Endodermal cell (in vitro differentiated cells): Measurements from ENCODE around the gene C16orf46. TPM values are rescaled to one million over a fixed set of nuclear protein-coding genes. Genes with fewer than 3 reads are reported as not detected.
A peak's percentile ranks its signal among the peaks of the same experiment; 100 is the strongest.

ENCODE experiments used
- DNase-seq: peaks from one replicate; pipeline ENCODE4 v3.0.0-alpha.2; 2017
- H3K27ac ChIP-seq: 2 replicates; pipeline ENCODE4 v1.5.1; 2013; ENCODE audit warnings: mild to moderate bottlenecking, low read depth, low read length, moderate library complexity
- H3K27me3 ChIP-seq: 2 replicates; pipeline ENCODE4 v1.6.1; 2013; ENCODE audit warnings: mild to moderate bottlenecking, low read length, moderate library complexity; ENCODE audit not compliant: insufficient read depth, control insufficient read depth, poor library complexity, severe bottlenecking
- H3K36me3 ChIP-seq: 2 replicates; pipeline ENCODE4 v1.7.0; 2013; ENCODE audit warnings: mild to moderate bottlenecking, low read length, moderate library complexity; ENCODE audit not compliant: control insufficient read depth, insufficient read depth
- H3K4me1 ChIP-seq: one replicate; pipeline ENCODE4 v1.7.0; 2013; ENCODE audit warnings: low read length; ENCODE audit not compliant: control insufficient read depth, insufficient read depth
- H3K4me3 ChIP-seq: 2 replicates; pipeline ENCODE4 v1.5.1; 2013; ENCODE audit warnings: mild to moderate bottlenecking, low read length, moderate library complexity
- H3K9ac ChIP-seq: 2 replicates; pipeline ENCODE4 v1.6.1; 2013; ENCODE audit warnings: mild to moderate bottlenecking, low read length, moderate library complexity; ENCODE audit not compliant: poor library complexity, severe bottlenecking; ENCODE audit errors: extremely low read depth
- H3K9me3 ChIP-seq: 2 replicates; pipeline ENCODE4 v1.6.1; 2013; ENCODE audit warnings: mild to moderate bottlenecking, low read length, moderate library complexity; ENCODE audit not compliant: control insufficient read depth
- H3K27ac Mint-ChIP-seq: 2 replicates; pipeline ENCODE4 v1.8.0; 2020; ENCODE audit warnings: mixed read lengths
- H3K27me3 Mint-ChIP-seq: 2 replicates; pipeline ENCODE4 v1.8.0; 2021; ENCODE audit warnings: mild to moderate bottlenecking, mixed read lengths; ENCODE audit not compliant: insufficient read depth
- H3K36me3 Mint-ChIP-seq: 2 replicates; pipeline ENCODE4 v1.8.0; 2020; ENCODE audit warnings: low read depth, mixed read lengths
- H3K4me1 Mint-ChIP-seq: 2 replicates; pipeline ENCODE4 v1.8.0; 2020; ENCODE audit warnings: mixed read lengths
- H3K4me3 Mint-ChIP-seq: 2 replicates; pipeline ENCODE4 v1.8.0; 2020; ENCODE audit warnings: mild to moderate bottlenecking, moderate library complexity, mixed read lengths
- H3K9me3 Mint-ChIP-seq: 2 replicates; pipeline ENCODE4 v1.8.0; 2020; ENCODE audit warnings: mild to moderate bottlenecking, mixed read lengths
- WGBS, 2 experiments: methylation state at CpG; one replicate each; pipeline versions ENCODE4 v1.1.5 to v1.1.7; 2013; ENCODE audit warnings: missing lambda C conversion rate in 2 of 2, mixed read lengths in 1 of 2; ENCODE audit not compliant: insufficient coverage in 1 of 2, insufficient read length in 1 of 2; 5-methylcytosine and 5-hydroxymethylcytosine counted together
- total RNA-seq, 2 donors: library from RNA; stranded (reverse); fragmentation: NEBNext Ultra II Directional in 1 of 2; extraction: Animal tissue kit (Norgen Biotek cat#: 25700) in 1 of 2; gene quantifications; 2 replicates in 1 of 2; 3 replicates in 1 of 2; pipeline ENCODE4 v1.2.1, GENCODE V29; 2021
- TF ChIP-seq, protein P1 (sequence below): fragments of 200-600 bp; sonication (generic); conservative IDR thresholded peaks from 2 replicates; pipeline ENCODE4 v1.5.0; 2021; ENCODE audit warnings: antibody characterized with exemption, mild to moderate bottlenecking

C16orf46 gene
- total RNA-seq, 2 donors from 2014 or later = 2.9 to 3.9 TPM

DNA sequence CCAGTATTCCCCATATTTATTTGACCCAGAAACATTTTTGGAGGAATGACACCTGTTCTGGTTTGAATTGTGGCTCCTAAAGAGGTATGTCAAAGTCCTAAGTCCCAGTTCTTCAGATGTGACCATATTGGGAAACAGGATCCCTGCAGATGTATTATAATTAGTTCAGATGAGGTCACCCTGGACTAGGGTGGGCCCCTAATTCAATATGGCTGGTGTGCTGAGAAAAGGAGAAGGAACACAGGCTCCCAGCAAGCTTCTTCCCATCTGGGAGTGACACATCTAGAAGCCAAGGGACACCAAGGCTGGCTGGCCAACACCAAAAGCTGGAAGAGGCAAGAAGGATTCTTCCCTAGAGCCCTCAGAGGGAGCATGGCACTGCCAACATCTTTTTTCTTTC lies 22.9 kb upstream of the C16orf46 start:
- DNase-seq = no peak
- H3K4me1 Mint-ChIP-seq = peaks cover under 1% of the 10 kb centered on the region
- no peaks in the 10 kb centered on the region for H3K27me3 Mint-ChIP-seq

GRCh38 chr16:81097230-81097629 lies 20.2 kb upstream of the C16orf46 start:
- 89 to 94% methylated on average over 4 to 6 of the region's 6 CpGs for WGBS, 2 experiments
- H3K36me3 ChIP-seq = peaks cover 15% of the 10 kb centered on the region
- Mint-ChIP-seq H3K27ac (no peak overlapping the region), H3K36me3 (peaks cover 4% of the 10 kb centered on the region), H3K4me1 (peaks cover 1% of the 10 kb centered on the region), H3K4me3 (no peak overlapping the region), H3K27me3 (no peaks in the 10 kb centered on the region), H3K9me3 (no peaks in the 10 kb centered on the region)
- H3K4me3 ChIP-seq = peak overlapping the region; percentile 65
- no peaks in the 10 kb centered on the region for H3K4me1 ChIP-seq
- H3K27ac ChIP-seq = no peak overlapping the region
- DNase-seq = no peak
- no peak overlapping the region for H3K9ac ChIP-seq
- no peaks in the 10 kb centered on the region for H3K27me3 ChIP-seq
- TF ChIP-seq, protein P1, sequence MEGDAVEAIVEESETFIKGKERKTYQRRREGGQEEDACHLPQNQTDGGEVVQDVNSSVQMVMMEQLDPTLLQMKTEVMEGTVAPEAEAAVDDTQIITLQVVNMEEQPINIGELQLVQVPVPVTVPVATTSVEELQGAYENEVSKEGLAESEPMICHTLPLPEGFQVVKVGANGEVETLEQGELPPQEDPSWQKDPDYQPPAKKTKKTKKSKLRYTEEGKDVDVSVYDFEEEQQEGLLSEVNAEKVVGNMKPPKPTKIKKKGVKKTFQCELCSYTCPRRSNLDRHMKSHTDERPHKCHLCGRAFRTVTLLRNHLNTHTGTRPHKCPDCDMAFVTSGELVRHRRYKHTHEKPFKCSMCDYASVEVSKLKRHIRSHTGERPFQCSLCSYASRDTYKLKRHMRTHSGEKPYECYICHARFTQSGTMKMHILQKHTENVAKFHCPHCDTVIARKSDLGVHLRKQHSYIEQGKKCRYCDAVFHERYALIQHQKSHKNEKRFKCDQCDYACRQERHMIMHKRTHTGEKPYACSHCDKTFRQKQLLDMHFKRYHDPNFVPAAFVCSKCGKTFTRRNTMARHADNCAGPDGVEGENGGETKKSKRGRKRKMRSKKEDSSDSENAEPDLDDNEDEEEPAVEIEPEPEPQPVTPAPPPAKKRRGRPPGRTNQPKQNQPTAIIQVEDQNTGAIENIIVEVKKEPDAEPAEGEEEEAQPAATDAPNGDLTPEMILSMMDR = no peak
- H3K9me3 ChIP-seq = no peaks in the 10 kb centered on the region

More for the DNA sequence above, 22.9 kb upstream of the C16orf46 start:
- TF ChIP-seq, protein P1 = no peak
- Histone ChIP-seq H3K36me3 (no peaks in the 10 kb centered on the region), H3K9me3 (no peaks in the 10 kb centered on the region), H3K9ac (no peak overlapping the region), H3K27me3 (no peaks in the 10 kb centered on the region), H3K4me3 (no peak overlapping the region), H3K4me1 (no peaks in the 10 kb centered on the region), H3K27ac (no peak overlapping the region)
- no peaks in the 10 kb centered on the region for H3K36me3 Mint-ChIP-seq
- H3K4me3 Mint-ChIP-seq = no peak overlapping the region
- H3K9me3 Mint-ChIP-seq = no peaks in the 10 kb centered on the region
- H3K27ac Mint-ChIP-seq = no peak overlapping the region

GRCh38 chr16:81096715-81097208 lies 19.7 kb upstream of the C16orf46 start:
- Mint-ChIP-seq H3K4me3 (peak overlapping the region; percentile 76), H3K27me3 (no peaks in the 10 kb centered on the region), H3K27ac (peak overlapping the region; percentile 11), H3K36me3 (peaks cover 8% of the 10 kb centered on the region), H3K9me3 (no peaks in the 10 kb centered on the region), H3K4me1 (peaks cover 4% of the 10 kb centered on the region)
- peaks cover 19% of the 10 kb centered on the region for H3K36me3 ChIP-seq
- no peak for DNase-seq
- no peaks in the 10 kb centered on the region for H3K27me3 ChIP-seq
- 60% methylated on average over 5 to 8 of the region's 8 CpGs for whole genome bisulfite sequencing, 2 experiments
- no peak overlapping the region for H3K27ac ChIP-seq
- H3K9ac ChIP-seq = no peak overlapping the region
- peak overlapping the region; percentile 65 for H3K4me3 ChIP-seq
- no peaks in the 10 kb centered on the region for H3K9me3 ChIP-seq
- H3K4me1 ChIP-seq = no peaks in the 10 kb centered on the region
- TF ChIP-seq, protein P1 = no peak
